HG03432 (cell line): Measurements from ENCODE around the gene CST7.
A peak's percentile ranks its signal among the peaks of the same experiment; 100 is the strongest.
"Not testable (repeated sequence)": the region's sequence is repeated elsewhere in the genome, so short reads cannot be mapped to it uniquely, and the experiment has no call there.

Experiments
- ATAC-seq: cut with Tn5 transposase; IDR thresholded peaks from one replicate; pipeline ENCODE4 v1.9.1; 2021; ENCODE audit warnings: mild to moderate bottlenecking, moderate library complexity; ENCODE audit not compliant: unreplicated experiment

The CST7 gene

GRCh38 chr20:24948939-24949679 lies at the start of gene CST7:
CST7 (plus strand) TSS chr20:24949269; CDS start chr20:24949506, 237 bp downstream.
- peak; percentile 74 for ATAC-seq

- no peak for ATAC-seq
These were observed 42.3 kb upstream of the CST7 start for GRCh38 chr20:24906806-24907205.

GRCh38 chr20:24908642-24909041 lies 40.4 kb upstream of the CST7 start:
- no peak for ATAC-seq

- no peak for ATAC-seq
These were observed 39.8 kb upstream of the CST7 start for GRCh38 chr20:24909086-24909780.

GRCh38 chr20:24909861-24910260 lies 39.2 kb upstream of the CST7 start:
- ATAC-seq: no peak

GRCh38 chr20:24910461-24910860 lies 38.6 kb upstream of the CST7 start:
- no peak for ATAC-seq

- no peak for ATAC-seq
These were observed 37.6 kb upstream of the CST7 start for GRCh38 chr20:24911461-24911860.

- no peak for ATAC-seq
These were observed 36.5 kb upstream of the CST7 start for GRCh38 chr20:24912397-24913075.

GRCh38 chr20:24913076-24913628 lies 35.9 kb upstream of the CST7 start:
- ATAC-seq: no peak

- no peak for ATAC-seq
These were observed 34.5 kb upstream of the CST7 start for GRCh38 chr20:24914388-24915241.

- no peak for ATAC-seq
These were observed 33.6 kb upstream of the CST7 start for GRCh38 chr20:24915440-24915839.

- no peak for ATAC-seq
These were observed 33.2 kb upstream of the CST7 start for GRCh38 chr20:24915892-24916291.

- no peak for ATAC-seq
These were observed 32.7 kb upstream of the CST7 start for GRCh38 chr20:24916412-24916811.

GRCh38 chr20:24917056-24917455 lies 32.0 kb upstream of the CST7 start:
- no peak for ATAC-seq

GRCh38 chr20:24917797-24918578 lies 31.1 kb upstream of the CST7 start:
- ATAC-seq: peak; percentile 81

- no peak for ATAC-seq
These were observed 30.2 kb upstream of the CST7 start for GRCh38 chr20:24918579-24919566.

GRCh38 chr20:24919665-24920064 lies 29.4 kb upstream of the CST7 start:
- ATAC-seq: not testable (repeated sequence)

GRCh38 chr20:24920706-24921105 lies 28.4 kb upstream of the CST7 start:
- ATAC-seq: not testable (repeated sequence)

- ATAC-seq: not testable (repeated sequence)
These were observed 19.8 kb upstream of the CST7 start for GRCh38 chr20:24929259-24929658.
